ENCODE measurements around the gene PVALEF.
A peak's percentile ranks its signal among the peaks of the same experiment; 100 is the strongest.
"Not testable (repeated sequence)": the region's sequence is repeated elsewhere in the genome, so short reads cannot be mapped to it uniquely, and the experiment has no call there.

PVALEF gene

GRCh38 chr17:81129289-81129688, 36.0 kb upstream of the PVALEF start:
- no peak for DNase-seq

GRCh38 chr17:81129711-81130367, 35.5 kb upstream of the PVALEF start:
- no peak for DNase-seq

GRCh38 chr17:81130385-81131361, 34.6 kb upstream of the PVALEF start:
- DNase-seq, result no peak

DNA sequence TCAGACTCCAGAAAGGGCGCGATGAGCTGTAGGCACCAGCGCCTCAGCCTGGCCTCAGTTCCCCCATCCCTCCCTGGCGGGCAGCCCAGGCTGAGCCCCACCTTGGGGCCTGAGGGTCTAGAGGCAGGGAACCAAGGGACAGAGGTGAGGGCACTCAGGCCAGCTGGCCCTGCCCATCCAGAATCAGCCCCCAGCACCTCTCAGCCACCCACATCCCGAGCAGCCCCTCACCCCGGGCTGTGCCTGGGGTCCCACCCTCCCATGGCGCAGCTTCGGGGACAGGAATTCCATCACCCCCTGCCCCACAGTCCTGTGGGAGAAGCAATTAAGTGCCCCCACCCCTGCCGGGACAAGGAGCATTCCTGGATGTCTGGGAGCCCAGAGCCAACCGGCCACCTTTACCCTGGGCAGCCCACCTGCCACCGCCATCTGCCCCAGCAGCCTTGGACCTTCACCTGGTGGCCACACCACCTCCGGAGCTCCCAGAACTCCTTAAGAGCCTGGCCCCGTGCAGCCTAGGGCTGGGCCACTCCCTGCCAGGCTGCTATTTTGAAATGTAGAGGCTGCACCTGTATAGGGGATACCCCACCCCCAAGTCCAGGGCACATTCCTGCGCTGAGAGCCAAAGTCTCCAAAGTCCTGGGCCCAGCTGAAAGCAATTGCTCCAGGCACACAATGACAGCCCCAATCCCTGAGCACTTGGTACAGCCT, 33.7 kb upstream of the PVALEF start:
- DNase-seq, result no peak

DNA sequence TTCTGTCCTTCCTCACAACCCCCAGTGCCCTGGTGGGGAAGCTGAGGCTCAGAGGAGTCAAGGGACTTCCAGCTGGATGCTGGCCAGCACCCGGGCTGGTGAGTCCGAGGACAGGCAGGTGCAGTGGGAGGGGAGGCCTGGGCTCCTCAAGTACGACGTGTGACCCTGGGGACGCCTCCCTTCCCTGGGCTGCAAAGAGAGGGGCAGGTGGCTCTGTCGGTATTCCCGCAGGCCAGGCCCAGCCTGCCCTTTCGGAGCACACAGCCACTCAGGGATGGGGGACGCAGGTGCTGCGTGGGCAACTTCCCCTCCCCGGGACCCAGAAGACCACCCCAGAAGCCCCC, 33.1 kb upstream of the PVALEF start:
- no peak for DNase-seq

- no peak for DNase-seq
Measured at GRCh38 chr17:81132770-81133723, 32.3 kb upstream of the PVALEF start.

DNA sequence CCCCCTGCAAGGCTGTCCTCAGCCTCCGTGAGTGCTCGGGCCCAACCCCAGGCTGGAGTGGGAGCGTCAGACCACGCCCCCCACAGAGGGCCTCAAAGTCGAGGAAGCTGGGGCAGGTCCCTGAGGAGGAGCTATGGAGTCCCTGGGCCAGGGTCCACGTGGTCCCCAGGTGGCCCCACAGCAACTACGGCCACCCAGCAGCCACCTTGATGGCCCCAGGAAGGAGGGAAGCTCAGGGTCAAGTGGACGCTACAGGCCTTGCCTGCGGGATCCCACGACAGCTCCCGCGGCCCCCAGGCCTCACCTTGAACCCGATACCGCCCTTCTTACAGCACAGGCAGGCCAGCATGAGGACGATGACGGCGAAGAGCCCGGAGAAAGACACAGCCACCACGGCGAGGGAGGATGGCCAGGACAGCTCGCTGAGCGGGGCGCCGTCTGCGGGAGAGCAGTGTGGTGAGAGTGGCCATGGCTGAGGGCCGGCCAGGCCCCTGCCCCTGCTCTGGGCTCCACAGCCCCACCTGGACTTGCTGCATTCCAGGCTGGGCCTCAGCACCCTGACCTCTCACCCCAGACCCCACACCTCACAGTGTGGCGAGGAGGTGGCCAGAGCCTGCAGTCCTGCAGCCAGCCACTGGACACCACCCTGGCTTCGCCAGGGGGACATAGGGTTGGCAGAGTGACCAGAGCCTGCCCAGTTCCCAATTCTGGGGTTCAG, 31.1 kb upstream of the PVALEF start:
- no peak for DNase-seq

DNA sequence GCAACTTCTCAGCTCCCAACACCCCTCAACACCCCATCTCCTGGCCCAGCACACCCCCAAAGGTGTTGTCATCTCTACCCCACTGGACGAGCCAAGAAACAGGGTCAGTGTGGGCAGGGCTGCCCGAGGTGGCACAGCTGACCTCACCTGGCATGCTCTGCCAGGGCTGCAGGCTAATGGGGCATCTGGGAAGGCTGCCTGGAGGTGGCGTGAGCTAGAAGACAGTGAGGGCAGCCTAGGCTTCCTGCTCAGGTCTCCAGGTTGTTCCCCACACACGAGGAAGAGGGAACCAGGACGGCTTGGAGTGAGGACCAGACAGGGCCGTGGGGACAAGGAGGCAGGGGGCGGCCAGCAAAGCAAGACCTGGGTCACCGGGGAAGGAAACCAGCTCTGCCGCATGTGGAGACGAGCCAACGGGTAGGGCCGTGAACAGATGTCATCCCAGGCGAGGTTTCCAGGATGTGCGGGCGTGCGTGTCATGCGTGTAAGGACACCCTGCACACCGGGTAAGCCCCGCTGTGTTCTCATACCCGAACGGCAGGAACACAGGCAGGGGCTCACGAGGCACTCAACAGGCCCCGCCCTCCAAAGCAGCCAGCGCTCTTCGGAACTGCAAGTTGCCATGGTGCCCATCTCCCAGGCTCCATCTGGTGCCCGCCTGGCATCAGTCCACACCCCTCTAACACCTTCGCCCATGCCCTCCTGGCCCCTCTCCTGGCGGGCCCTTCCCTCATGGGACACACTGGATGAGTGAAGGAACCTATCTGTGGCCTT, 29.6 kb upstream of the PVALEF start:
- DNase-seq, result no peak

- no peak for DNase-seq
Measured at GRCh38 chr17:81136366-81136765, 28.9 kb upstream of the PVALEF start.

- no peak for DNase-seq
Measured at GRCh38 chr17:81137248-81137647, 28.1 kb upstream of the PVALEF start.

DNA sequence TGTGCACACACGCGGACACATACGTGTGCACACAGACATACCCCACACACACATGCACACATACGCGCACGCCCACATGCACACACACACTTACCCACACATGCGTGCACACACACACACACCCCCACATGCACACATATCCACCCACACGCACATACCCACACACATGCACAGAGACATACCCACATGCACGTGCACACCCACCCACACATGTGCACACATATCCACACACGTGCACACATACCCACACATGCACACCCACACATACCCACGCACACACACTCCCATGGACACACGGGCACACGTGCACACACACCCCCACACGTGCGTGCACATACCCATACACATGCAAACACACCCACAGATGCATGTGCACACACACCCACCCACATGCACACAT, 27.2 kb upstream of the PVALEF start:
- no peak for DNase-seq

DNA sequence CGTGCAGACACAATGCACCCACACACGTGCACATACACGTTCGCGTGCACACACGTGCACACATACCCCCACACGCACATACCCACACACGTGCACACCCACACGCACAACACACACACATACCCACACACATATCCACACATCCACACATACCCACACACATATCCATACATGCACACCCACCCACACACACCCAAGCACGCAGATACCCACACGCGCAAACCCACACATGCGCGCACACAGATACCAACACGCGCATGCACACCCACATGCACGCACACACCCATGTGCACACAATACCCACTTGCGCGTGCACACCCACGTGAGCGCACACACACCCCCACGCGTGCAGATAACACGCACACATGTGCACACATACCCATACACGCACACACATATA, 26.8 kb upstream of the PVALEF start:
- DNase-seq, result no peak

GRCh38 chr17:81139428-81139827, 25.9 kb upstream of the PVALEF start:
- no peak for DNase-seq

DNA sequence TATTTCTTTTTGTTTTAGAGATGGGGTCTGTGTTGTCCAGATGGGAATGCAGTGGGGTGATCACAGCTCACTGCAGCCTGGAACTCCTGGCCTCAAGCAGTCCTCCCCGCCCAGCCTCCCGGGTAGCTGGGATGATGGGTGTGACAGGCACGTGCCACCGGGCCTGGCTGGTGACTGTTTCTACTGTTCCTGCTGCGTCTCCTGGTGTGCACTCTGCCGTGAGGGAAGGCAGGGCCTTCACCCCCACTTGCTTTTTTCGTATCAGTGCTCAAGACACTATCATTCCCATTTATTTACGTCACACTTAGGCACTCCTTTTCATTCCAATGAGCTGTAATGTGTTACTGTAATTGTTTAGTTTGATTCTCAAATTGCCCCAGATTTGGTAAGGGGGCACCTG, 25.3 kb upstream of the PVALEF start:
- no peak for DNase-seq

- DNase-seq, result no peak
Measured at GRCh38 chr17:81140695-81141094, 24.6 kb upstream of the PVALEF start.

DNA sequence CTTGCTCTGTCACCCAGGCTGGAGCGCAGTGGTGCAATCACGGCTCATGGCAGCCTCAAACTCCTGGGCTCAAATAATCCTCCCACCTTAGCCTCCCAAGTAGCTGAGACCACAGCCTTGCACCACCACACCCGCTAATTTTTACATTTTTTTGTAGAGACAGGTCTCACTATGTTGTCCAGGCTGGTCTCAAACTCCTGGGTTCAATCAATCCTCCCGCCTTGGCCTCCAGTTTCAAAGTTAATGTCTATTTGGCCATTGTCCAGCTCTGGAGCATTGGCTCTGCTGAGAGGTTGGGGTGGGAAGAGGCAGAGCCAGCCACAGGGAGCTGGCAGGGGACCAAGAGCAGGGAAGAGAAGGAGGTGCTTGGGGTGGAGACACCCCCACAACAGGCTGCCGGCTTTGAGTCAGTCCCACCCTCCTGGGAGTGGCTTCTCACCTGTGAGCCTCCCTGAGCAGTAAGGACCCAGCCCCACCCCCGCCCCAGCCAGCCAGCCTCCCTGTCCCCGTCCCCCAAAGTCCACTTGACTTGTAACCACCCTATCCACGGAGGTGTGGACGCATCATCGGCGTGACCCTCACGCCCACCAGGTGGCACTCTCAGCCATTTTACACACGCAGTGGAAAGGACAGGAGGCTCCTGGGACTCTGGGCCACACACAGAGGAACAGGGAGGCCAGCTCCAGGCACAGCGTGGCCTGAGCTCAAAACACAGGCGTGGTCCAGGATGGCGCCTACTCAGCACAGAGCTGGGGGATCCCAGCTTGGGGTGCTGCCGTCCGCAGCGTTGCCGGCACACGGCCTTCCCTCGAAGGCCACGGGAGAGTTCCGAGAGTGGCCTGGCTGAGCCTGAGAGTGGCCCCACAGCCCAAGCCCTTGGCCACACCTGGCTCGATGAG, 22.8 kb upstream of the PVALEF start:
- peak; percentile 65 for DNase-seq

DNA sequence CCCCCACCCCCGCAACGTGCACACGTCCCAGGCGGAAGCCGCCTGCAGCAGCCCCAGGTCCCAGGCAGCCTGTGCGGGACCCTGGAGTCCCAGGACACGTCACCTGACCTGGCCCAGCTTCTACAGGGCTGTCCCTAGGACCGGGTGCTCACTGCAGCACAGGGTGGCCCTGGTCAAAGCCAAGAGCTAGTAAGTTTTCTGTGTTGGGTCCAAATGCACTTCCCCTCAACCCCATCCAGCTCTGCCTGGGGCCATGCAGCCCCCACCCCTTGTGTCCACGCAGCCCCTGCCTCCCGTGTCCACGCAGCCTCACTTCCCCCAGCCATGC, 22.1 kb upstream of the PVALEF start:
- no peak for DNase-seq

DNA sequence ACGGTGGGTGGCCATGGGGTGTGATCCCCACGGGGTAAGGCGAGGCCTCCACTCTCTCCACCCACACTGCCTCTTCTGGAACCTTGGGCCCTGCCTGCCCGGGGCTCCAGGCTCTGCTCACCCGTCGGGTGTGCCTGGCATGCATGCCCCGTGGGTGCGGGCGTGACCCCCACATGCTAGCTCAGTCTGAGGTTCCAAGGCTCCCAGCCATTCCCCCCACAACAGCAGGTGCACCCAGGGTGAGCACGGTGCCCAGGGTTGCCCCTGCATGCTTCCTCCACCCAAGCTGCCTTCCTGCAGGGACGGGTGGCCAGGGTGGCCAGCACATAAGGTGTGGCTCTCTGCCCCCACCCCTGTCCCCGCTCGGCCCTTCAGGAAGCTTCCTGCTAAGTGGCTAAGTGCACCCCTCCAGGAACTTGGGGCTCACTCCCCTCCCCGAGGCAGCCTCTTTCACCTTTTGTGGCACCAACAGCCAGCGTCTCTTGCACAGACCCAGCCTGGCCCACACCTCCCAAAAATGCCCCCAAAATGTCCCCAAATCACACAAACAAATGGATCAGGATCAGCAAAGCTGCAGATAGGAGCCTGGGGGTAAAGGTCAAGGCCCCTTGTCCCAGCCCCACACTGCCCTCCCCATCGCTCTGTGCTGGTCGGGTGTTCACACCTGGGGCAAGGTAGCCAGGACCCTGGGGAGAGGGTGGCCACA, 21.4 kb upstream of the PVALEF start:
- DNase-seq, result no peak

- DNase-seq, result no peak
Measured at GRCh38 chr17:81144423-81144781, 20.9 kb upstream of the PVALEF start.

DNA sequence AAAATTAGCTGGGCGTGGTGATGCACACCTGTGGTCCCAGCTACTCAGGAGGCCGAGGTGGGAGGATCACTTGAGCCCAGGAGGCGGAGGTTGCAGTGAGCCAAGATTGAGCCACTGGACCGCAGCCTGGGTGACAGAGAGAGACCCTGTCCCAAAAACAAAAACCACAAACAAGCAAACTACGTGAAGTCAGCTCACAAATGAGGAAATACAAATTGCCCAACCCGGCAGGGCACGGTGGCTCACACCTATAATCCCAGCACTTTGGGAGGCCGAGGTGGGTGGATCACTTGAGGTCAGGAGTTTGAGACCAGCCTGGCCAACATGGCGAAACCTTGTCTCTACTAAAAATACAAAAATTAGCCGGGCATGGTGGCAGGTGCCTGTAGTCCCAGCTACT, 19.1 kb upstream of the PVALEF start:
- DNase-seq, result not testable (repeated sequence)
